DMS53 treated with DMSO at 0.1 percent for 48 hours (cell line): ENCODE data around the gene BLZF1.
"Not testable (repeated sequence)": the region's sequence is repeated elsewhere in the genome, so short reads cannot be mapped to it uniquely, and the experiment has no call there.

Source experiments
- DNase-seq: peaks from one replicate; lab custom pipeline; 2025; ENCODE audit not compliant: unreplicated experiment; lab: John Stamatoyannopoulos, UW

The BLZF1 gene

GRCh38 chr1:169367686-169368405, at the start of gene BLZF1, which contains the start of gene NME7:
Gene BLZF1, plus strand, starts transcription at chr1:169368195. Its CDS starts 1,328 bp downstream, at chr1:169369523.
Gene NME7, minus strand, starts transcription at chr1:169367797. Its CDS starts 87 bp downstream, at chr1:169367710.
- DNase-seq: peak; percentile 94

- no peak for DNase-seq
Measured at GRCh38 chr1:169318536-169319244, 49.3 kb upstream of the BLZF1 start.

- DNase-seq: peak; percentile 59
Measured at GRCh38 chr1:169321539-169321938, 46.5 kb upstream of the BLZF1 start.

GRCh38 chr1:169322138-169322537, 45.9 kb upstream of the BLZF1 start:
- DNase-seq: no peak

- no peak for DNase-seq
Measured at GRCh38 chr1:169325117-169325516, 42.9 kb upstream of the BLZF1 start.

GRCh38 chr1:169326261-169326955, 41.6 kb upstream of the BLZF1 start:
- DNase-seq: no peak

- no peak for DNase-seq
Measured at GRCh38 chr1:169326956-169327268, 41.1 kb upstream of the BLZF1 start.

- no peak for DNase-seq
Measured at GRCh38 chr1:169327875-169328274, 40.1 kb upstream of the BLZF1 start.

GRCh38 chr1:169329383-169329782, 38.6 kb upstream of the BLZF1 start:
- DNase-seq: no peak

- DNase-seq: no peak
Measured at GRCh38 chr1:169330927-169331326, 37.1 kb upstream of the BLZF1 start.

GRCh38 chr1:169334727-169335126, 33.3 kb upstream of the BLZF1 start:
- DNase-seq: not testable (repeated sequence)

GRCh38 chr1:169336947-169337715, 30.9 kb upstream of the BLZF1 start:
- not testable (repeated sequence) for DNase-seq

- DNase-seq: no peak
Measured at GRCh38 chr1:169338617-169339016, 29.4 kb upstream of the BLZF1 start.

- no peak for DNase-seq
Measured at GRCh38 chr1:169339773-169340172, 28.2 kb upstream of the BLZF1 start.

- no peak for DNase-seq
Measured at GRCh38 chr1:169340882-169341281, 27.1 kb upstream of the BLZF1 start.

- not testable (repeated sequence) for DNase-seq
Measured at GRCh38 chr1:169342096-169342495, 25.9 kb upstream of the BLZF1 start.

GRCh38 chr1:169345511-169345910, 22.5 kb upstream of the BLZF1 start:
- DNase-seq: no peak

GRCh38 chr1:169346036-169346589, 21.9 kb upstream of the BLZF1 start:
- no peak for DNase-seq

- DNase-seq: no peak
Measured at GRCh38 chr1:169347688-169348382, 20.2 kb upstream of the BLZF1 start.

- DNase-seq: peak; percentile 55
Measured at GRCh38 chr1:169348383-169349036, 19.5 kb upstream of the BLZF1 start.
